GM12872 (cell line): ENCODE results near the gene DIPK1B.

ENCODE experiments used
- TF ChIP-seq, protein P1 (sequence below): IDR thresholded peaks from 3 replicates; pipeline ENCODE4 v1.5.1; 2011; ENCODE audit warnings: low read depth, mild to moderate bottlenecking, low read length, moderate library complexity; ENCODE audit not compliant: insufficient read depth

The DIPK1B gene

DNA sequence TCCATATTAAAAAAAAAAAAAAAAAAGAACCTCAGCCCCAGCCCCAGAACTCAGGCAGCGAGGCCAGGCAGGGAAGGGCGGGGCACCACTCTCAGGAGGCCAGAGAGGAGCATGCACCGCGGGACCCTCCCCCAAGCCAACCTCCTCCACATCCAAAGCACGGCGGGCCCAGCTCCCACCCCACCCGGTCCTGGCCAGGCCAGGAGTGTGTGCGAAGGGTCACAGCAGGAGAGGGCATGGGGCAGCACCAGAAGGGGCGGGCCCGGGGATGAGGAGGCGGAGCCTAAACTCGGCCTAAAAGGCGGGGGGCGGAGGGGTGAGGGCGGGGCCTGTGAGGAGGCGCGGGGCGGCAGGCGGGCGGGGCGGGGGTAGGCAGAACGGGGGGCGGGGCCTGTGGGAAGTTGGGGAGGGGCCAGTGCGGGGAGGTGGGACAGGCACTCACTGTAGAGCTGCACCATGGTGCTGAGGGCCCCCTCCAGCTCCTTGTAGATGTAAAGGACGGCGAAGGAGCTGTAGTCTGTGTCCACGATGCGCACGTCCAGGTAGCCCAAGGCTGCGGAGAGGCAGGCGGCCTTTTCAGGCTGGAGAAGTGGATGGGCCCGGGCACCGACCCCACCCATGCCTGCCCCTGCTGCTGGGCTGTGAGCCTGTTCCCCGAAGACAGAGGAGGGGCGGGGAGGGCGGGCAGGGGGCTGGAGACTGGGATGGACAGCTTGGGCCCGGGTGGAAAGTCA, 50.7 kb downstream of the DIPK1B start:
- TF ChIP-seq, protein P1, sequence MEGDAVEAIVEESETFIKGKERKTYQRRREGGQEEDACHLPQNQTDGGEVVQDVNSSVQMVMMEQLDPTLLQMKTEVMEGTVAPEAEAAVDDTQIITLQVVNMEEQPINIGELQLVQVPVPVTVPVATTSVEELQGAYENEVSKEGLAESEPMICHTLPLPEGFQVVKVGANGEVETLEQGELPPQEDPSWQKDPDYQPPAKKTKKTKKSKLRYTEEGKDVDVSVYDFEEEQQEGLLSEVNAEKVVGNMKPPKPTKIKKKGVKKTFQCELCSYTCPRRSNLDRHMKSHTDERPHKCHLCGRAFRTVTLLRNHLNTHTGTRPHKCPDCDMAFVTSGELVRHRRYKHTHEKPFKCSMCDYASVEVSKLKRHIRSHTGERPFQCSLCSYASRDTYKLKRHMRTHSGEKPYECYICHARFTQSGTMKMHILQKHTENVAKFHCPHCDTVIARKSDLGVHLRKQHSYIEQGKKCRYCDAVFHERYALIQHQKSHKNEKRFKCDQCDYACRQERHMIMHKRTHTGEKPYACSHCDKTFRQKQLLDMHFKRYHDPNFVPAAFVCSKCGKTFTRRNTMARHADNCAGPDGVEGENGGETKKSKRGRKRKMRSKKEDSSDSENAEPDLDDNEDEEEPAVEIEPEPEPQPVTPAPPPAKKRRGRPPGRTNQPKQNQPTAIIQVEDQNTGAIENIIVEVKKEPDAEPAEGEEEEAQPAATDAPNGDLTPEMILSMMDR: no peak

- TF ChIP-seq, protein P1: no peak
These were observed 51.3 kb downstream of the DIPK1B start for GRCh38 chr9:136763649-136764035.

DNA sequence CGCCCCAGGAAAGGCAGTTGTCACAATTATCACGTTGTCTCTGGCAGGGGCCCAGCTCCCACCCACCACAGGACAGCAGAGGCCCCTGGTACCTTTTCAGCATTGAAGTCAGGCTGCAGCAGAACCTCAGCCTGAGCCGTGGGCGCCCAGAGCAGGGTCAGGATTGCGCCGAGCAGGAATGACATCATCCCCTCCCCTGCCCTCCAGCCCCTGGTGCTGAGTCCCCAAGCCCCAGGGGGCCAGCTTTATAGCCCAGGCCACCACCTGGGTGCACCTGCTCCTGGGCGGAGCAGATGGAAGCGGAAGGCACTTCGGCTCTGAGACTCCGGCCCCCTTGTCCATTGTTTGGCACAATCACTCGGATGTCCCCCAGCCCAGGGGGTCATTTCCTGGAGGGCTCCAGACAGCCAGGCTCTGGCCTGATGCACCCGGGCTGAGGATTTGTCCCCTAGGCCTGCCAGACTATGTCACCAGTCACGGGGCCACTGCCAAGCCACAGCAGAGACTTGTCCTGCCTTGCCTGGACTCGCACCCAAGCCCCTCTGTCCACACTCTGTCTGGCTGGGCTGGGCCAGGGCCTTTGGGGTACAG, 52.0 kb downstream of the DIPK1B start, which contains the start of gene LCN15:
TSS of gene LCN15 (minus strand) at position 218 of the 591 bp plus-strand sequence. CDS start at position 188, 30 bp downstream.
- TF ChIP-seq, protein P1: no peak

GRCh38 chr9:136765041-136765440, 52.7 kb downstream of the DIPK1B start:
- TF ChIP-seq, protein P1: no peak

DNA sequence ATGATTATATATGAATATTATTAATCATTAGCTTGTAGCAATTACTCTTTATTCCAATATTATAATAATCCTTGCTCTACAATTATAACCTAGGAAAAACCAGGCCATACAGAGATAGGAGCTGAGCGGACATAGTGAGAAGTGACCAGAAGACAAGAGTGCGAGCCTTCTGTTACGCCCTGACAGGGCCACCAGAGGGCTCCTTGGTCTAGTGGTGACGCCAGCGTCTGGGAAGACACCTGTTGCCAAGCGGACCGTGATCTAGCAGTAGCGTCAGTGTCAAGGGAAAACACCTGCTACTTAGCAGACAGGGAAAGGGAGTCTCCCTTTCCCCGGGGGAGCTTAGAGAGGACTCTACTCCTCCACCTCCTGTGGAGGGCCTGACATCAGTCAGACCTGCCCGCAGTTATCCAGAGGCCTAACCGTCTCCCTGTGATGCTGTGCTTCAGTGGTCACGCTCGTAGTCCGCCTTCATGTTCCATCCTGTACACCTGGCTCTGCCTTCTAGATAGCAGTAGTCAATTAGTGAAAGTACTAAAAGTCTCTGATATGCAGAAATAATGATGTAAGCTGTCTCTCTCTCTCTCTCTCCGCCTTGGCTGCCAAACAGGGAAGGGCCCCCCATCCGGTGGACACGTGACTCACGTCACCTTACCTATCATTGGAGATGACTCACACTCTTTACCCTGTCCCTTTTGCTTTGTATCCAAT, 54.2 kb downstream of the DIPK1B start:
- TF ChIP-seq, protein P1: peak; percentile 59

DNA sequence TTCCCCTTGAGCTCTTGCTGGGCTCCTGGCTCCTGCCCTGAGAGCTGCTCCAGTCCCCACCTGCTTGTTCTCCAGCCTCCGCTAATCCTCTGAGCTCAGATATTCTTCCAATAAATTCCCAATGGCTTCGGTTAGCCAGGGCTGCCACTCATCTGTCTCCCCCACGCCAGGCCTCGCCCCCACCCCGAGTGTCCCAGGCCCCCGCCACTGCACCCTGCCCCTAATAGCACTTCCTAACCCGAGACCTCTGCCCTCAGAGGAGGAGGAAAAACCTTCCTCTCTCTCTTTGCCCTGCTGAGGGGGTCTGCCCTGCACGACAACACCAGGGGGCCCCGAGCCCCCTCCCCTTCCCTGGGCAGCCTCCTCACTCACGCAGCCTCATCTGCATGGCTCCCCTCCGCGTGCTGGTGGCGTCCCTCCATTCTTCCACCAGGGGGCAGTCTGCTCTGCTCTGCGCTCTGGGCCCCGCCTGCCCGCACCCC, 57.4 kb downstream of the DIPK1B start:
- TF ChIP-seq, protein P1: peak; percentile 76

- TF ChIP-seq, protein P1: no peak
These were observed 59.6 kb downstream of the DIPK1B start for GRCh38 chr9:136771907-136772415.
